GM21381 (cell line): ENCODE measurements around the gene DDX25.
"Not testable (repeated sequence)": the region's sequence is repeated elsewhere in the genome, so short reads cannot be mapped to it uniquely, and the experiment has no call there.

Experiments used
- ATAC-seq: cut with Tn5 transposase; IDR thresholded peaks from one replicate; pipeline ENCODE4 v1.9.1; 2021; ENCODE audit warnings: mild to moderate bottlenecking, moderate library complexity; ENCODE audit not compliant: unreplicated experiment

DDX25 gene

DNA sequence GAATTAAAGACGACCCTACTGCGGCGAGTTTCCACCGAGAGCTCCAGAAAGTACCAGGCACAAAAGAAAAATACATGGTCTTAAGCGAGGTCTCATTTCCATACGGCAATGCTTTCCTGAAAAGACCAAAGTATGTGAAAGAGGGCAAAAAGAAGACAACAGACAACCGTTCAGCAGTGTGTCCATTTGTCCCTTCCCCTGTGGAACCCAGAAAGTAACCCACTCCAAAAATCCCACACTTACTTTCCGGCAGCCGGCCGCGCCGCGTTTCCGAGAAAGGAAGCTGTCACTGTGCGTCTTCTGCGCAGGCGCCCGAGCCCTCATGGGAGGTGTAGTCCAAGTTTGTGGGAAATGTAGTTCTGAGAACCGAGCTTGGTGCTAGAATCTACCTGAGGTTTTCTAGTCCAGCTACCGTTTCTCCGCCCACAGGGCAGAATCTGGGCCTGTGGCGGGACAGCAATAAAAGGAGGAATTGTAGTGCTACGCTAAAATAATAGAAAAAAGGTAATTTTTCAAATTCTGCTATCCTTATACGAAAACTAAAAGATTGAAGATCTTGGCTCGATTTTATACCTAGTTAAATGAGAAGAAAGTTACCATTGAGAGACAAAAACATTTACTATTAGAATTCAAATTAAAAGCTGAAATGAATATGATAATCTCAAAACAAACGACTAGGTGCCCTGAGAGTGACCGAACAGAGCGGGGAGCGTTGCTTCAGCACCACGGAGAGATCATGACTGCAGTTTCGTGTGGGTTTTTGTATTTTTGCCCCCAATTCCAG is 1.2 kb upstream of the DDX25 start, which contains the start of gene PUS3:
PUS3 (minus strand) TSS at position 280 of the 784 bp plus-strand sequence. CDS start 6,922 bp downstream, outside the sequence.
- peak; percentile 99 for ATAC-seq

DNA sequence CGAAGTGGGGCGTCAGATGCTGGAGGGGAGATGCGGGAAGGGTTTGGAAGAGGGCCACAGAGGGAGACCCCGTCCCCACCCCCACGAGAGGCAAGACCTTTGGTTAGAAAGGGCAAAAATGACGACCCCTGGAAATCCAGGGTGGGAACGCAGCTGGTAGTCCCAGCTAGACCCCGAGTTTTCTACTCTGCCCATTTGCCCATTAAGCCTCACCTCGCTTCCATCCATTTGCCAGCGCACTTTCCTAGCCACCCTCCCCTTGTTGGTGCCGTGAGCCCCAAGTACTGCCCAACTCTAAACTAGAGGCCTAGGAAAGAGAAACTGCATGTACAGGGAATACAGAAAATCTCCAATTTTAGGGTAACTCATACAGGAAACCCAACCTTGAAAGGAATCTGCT is 370 bp downstream of the DDX25 start:
- ATAC-seq, result no peak

GRCh38 chr11:125910226-125910849 is 6.0 kb downstream of the DDX25 start:
- no peak for ATAC-seq

GRCh38 chr11:125914601-125915000 is 10.3 kb downstream of the DDX25 start:
- ATAC-seq, result not testable (repeated sequence)

DNA sequence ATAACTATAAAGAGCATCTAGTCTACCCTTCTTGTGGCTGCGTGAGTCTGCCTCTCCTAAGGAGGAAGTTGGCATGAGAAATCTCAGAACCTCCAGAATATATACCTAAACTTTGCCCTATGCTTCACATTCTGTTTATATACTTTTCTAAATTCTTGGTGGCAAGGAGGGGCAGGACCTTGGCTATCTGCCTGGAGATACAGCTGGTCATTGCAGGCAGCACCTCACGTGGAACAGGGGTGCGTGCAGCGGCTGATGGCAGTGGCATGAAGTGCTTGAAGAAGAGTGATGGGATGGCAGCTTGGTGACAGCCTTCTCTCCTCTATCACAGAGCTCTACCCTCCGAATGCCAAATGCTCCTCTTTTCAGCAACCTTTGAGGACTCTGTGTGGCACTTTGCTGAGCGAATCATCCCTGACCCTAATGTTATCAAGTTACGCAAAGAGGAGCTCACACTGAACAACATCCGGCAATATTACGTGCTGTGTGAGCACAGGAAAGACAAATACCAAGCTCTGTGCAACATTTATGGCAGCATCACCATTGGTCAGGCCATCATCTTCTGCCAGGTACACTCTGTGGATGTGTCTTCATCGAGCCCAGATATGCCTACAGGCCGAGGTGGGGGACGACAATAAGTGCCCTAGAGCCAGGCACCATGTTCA is 12.5 kb downstream of the DDX25 start:
- no peak for ATAC-seq

DNA sequence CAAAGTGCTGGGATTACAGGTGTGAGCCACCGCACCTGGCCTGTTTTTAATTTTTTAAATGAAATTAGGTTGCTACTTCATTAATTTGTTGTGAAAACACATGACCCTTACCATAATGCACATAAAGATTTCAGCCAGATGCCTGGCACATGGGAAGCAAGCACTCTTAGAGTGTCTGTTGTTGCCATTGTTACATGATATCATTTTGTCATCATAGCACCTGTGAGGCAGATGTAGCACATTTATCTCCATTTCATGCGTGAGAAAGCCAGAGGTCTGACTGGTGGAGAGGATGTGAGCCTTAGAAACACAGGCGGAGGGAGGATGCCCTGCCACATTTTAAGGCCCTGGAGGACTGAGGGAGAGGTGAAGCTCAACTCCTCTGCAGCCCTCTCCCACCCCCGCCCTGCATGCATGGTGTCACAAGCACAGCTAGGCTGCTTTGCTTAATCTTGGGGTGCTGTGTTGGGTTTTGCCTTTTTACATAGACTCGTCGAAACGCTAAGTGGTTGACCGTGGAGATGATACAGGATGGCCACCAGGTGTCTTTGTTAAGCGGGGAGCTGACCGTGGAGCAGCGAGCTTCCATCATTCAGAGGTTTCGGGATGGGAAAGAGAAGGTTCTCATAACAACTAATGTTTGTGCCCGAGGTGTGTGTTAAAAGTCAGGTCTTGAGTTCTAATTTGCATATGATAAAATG is 14.0 kb downstream of the DDX25 start:
- no peak for ATAC-seq

- no peak for ATAC-seq
These were observed 16.7 kb downstream of the DDX25 start for GRCh38 chr11:125921042-125921441.

- ATAC-seq, result no peak
These were observed 17.8 kb downstream of the DDX25 start for GRCh38 chr11:125922156-125922555.

GRCh38 chr11:125923012-125923579 is 18.8 kb downstream of the DDX25 start:
- peak; percentile 64 for ATAC-seq

DNA sequence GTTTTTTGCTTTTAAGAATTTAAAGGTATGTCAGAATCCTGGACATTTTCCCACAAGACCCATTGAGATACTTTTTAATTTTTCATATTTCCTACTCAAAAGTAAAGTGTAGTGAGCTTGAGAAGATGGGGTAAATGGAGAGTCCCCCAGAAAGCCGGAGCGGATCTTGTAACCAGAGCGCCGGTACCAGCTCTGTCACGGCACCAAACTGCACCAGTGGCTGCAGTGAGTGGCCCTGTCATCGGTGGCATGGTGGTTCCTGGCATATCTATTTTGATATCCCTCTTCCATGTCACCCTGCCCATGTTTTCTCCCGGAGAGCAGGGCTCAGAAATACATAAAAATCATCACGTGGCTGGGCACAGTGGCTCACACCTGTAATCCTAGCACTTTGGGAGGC is 19.3 kb downstream of the DDX25 start:
- ATAC-seq, result no peak

DNA sequence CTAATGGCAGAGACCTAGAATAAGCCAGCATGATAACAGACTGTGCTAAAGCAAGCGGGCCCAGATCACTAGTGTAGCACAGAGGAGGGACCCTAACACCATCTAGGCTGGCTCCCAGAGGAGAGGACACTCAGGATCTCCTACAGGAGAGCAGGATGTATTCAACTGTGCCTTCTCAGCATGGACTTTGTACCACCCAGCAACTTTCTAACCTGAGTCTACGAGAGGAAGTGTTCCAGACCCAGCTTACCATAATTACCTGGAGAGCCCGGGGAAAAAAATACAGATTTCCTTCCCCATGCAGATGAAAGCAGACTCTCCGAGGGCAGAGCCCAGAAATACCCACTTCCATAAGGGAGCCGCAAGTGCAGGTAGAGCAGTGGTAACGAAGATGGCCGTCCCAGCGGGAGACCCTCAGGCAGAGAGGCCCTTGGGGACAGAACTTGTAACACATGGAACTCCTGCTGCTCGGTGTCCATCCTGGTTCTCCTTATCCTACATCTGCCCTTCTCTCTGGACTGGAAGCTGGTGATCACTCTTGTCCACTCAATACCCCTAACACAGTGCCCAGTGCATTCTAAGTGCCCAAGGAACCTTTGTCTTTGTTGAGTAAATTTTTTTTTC is 20.2 kb downstream of the DDX25 start:
- ATAC-seq, result no peak

DNA sequence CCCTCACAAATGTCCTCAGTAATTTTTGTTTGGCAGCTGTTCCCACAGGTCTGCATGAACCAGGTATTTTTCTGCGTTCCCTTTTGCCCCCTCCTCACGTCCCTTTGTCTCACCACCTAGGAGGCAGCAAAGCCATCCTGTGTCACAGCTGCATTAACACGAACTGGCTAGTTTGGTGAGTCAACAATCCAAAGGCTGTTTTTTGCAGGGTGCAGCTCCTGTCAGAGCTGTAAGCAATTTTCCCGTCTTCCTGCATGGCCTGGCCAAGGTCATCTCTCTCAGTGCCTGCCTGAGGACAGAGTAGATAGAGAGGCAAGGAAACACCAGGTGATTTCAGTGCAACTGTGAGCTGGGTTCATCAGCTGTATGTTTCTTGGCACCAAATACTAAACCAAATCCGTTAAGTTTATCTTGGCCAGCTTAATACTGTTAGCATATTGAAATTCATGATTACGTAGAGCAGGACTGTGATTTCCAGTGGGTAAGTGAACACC is 21.0 kb downstream of the DDX25 start:
- ATAC-seq, result no peak

- ATAC-seq, result no peak
These were observed 21.5 kb downstream of the DDX25 start for GRCh38 chr11:125925804-125926203.

GRCh38 chr11:125926682-125927081 is 22.4 kb downstream of the DDX25 start:
- ATAC-seq, result no peak

DNA sequence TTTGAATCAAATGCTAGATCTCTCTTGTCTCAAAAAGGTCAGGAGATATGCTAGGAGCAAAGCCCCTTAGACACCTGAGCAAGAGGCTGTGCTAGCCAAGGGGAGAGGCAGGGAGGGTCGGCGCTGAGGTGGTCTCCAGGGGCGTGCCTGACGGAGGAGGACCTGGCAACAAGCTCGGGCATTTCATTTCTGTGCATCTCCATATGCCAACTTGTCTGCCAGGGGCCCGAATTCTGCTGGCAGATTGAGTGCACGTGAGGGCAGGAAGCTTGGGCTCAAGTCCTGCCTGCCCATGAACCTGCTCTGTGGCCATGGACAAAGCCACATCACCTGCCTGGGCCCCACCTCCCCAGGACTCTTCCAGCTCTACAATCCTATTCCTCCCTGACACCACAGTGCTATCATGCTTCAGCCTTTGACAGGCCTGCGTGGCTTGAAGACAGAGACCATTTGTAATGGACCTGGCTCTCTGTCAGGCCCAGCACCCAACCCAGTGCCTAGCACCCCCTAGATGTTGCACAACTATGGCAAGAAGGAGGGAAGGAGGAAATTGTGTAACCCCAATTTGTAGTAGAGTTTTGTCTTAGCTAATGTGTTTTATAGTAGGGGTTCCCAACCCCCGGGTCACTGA is 25.3 kb downstream of the DDX25 start:
- no peak for ATAC-seq

DNA sequence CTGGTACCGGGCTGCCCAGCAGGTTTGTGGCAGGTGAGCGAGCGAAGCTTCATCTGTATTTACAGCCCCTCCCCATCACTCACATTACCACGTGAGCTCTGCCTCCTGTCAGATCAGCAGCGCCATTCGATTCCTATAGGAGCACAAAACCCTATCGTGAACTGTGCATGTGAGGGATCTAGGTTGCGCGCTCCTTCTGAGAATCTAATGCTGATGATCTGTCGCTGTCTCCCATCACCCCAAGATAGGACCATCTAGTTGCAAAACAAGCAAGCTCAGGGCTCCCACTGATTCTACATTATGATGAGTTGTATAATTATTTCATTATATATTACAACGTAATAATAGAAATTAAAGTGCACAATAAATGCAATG is 25.8 kb downstream of the DDX25 start:
- no peak for ATAC-seq

DNA sequence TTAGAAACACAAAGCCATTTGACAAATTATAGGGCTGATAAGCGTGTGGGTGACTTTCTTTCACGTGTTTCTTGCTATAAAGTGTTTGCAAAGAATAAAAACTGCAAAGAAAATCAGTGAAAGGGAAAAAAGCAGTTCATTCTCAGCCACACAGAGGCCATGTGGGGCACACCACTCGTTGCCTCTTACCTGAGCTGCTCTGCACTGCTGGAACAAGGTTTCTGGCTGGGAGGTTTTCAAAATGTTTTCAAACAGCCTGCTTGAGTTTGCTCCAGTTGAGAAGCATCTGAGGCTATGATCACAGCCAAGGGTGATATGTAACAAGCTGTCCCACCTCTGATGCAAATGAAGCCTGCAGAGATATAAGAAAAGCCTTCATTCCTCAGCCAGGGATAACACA is 26.8 kb downstream of the DDX25 start:
- no peak for ATAC-seq

DNA sequence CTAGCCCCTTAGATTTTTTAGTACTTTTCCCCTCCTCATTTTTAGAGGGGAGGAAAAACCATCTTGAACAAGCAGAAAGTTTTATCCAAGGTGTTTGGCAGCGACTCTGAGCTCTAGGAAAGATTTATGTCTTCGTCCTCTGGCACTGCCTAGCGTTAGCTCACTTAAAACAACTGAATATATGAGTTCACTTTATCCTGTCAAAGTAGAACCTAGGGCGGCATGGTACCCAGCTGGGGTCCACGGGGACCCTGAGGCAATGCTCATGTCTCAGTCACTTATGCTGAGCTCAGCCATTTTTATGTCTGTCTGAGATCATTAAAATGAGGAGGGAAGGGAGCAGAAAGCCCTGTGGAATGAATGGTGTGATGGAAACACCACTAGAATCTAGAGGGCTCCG is 27.4 kb downstream of the DDX25 start:
- no peak for ATAC-seq

DNA sequence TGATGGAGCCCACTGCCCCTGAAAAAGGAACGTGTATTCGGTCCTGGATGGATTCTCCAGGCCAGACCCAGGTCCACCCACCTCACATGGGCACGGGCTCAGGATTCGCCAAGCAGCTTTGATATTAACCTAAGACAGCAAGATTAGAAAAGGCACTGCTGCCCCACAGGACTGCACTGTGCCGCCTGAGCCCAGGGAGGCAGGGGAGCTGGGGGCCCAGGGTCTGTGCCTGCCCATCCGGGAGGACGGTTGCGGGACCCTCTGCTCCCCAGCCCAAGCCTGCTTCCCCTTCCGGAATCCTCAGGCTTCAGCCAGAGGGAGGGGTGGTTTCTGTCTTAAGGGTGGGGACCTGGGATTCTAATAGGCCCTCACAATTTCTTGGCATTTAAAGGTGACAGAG is 28.0 kb downstream of the DDX25 start:
- ATAC-seq, result no peak
